CD4-positive, CD25-positive, alpha-beta regulatory T cell (primary cell): ENCODE results near the gene SENP7. TPM values are rescaled to one million over a fixed set of nuclear protein-coding genes. Genes with fewer than 3 reads are reported as not detected.
"Not testable (repeated sequence)": the region's sequence is repeated elsewhere in the genome, so short reads cannot be mapped to it uniquely, and the experiment has no call there.

Source experiments
- ATAC-seq, 2 donors: fragments of 150-1000 bp; cut with Tn5 transposase; one replicate each; pipeline ENCODE4 v1.10.0; 2021; ENCODE audit warnings: low read depth in 2 of 2, moderate number of reproducible peaks in 2 of 2, moderate library complexity in 1 of 2
- DNase-seq, 3 donors: peaks; one replicate each; pipeline versions ENCODE4 v3.0.0 to v3.0.0-alpha.2; 2012 to 2022; ENCODE audit warnings: mixed read lengths in 1 of 3
- H3K27ac ChIP-seq: one replicate; pipeline ENCODE4 v1.7.0; 2013; ENCODE audit warnings: mild to moderate bottlenecking, low read length; ENCODE audit not compliant: insufficient read depth, poor library complexity, severe bottlenecking
- H3K27me3 ChIP-seq: one replicate; pipeline ENCODE4 v1.7.0; 2013; ENCODE audit warnings: low read length; ENCODE audit not compliant: control insufficient read depth, insufficient read depth
- H3K36me3 ChIP-seq: one replicate; pipeline ENCODE4 v1.7.0; 2013; ENCODE audit warnings: mild to moderate bottlenecking, low read length, moderate library complexity; ENCODE audit not compliant: control insufficient read depth, insufficient read depth
- H3K4me1 ChIP-seq: 2 replicates; pipeline ENCODE4 v1.7.0; 2013; ENCODE audit warnings: mild to moderate bottlenecking, low read length; ENCODE audit not compliant: insufficient read depth, control insufficient read depth, poor library complexity, severe bottlenecking
- H3K4me3 ChIP-seq: one replicate; pipeline ENCODE4 v1.7.0; 2013; ENCODE audit warnings: low read depth, mild to moderate bottlenecking, low read length, moderate library complexity
- H3K9me3 ChIP-seq, 2 experiments: 1 replicate in 1 of 2; 2 replicates in 1 of 2; pipeline ENCODE4 v1.7.0; 2013; ENCODE audit warnings: low read length in 2 of 2, mild to moderate bottlenecking in 1 of 2, moderate library complexity in 1 of 2; ENCODE audit not compliant: control insufficient read depth in 2 of 2
- H3K27ac Mint-ChIP-seq, 3 donors: one replicate each; pipeline ENCODE4 v1.8.0; 2020 to 2022; ENCODE audit warnings: mild to moderate bottlenecking in 3 of 3, mixed read lengths in 3 of 3, moderate library complexity in 2 of 3
- H3K27me3 Mint-ChIP-seq: one replicate; pipeline ENCODE4 v1.8.0; 2022; ENCODE audit warnings: mild to moderate bottlenecking, mixed read lengths
- H3K36me3 Mint-ChIP-seq: one replicate; pipeline ENCODE4 v1.8.0; 2020; ENCODE audit warnings: mixed read lengths
- H3K4me1 Mint-ChIP-seq, 4 donors: one replicate each; pipeline ENCODE4 v1.8.0; 2020 to 2022; ENCODE audit warnings: mixed read lengths in 4 of 4, mild to moderate bottlenecking in 1 of 4
- H3K4me3 Mint-ChIP-seq, 4 donors: one replicate each; pipeline ENCODE4 v1.8.0; 2020 to 2022; ENCODE audit warnings: mild to moderate bottlenecking in 4 of 4, mixed read lengths in 4 of 4, moderate library complexity in 3 of 4
- H3K9me3 Mint-ChIP-seq, 7 donors: one replicate each; pipeline ENCODE4 v1.8.0; 2020 to 2022; ENCODE audit warnings: mixed read lengths in 7 of 7, mild to moderate bottlenecking in 3 of 7, moderate library complexity in 2 of 7
- polyA plus RNA-seq, 4 donors: library from polyadenylated mRNA; unstranded; fragments of 300-500 nt; fragmentation: Illumina TruSeq; gene quantifications; one replicate each; pipeline ENCODE4 v1.2.3, GENCODE V29; 2021
- total RNA-seq: library from RNA; stranded (reverse); gene quantifications from one replicate; pipeline ENCODE4 v1.2.3, GENCODE V29; 2022

The SENP7 gene
- total and polyA plus RNA-seq, 5 donors from 2014 or later: 7.8 to 49.9 (median 9.8) TPM

GRCh38 chr3:101544161-101544850 lies 31.3 kb upstream of the SENP7 start:
- H3K27ac ChIP-seq: no peak overlapping the region
- peaks cover 0 to 3% (median 0%) of the 10 kb centered on the region in 7 donors for H3K9me3 Mint-ChIP-seq
- peak overlapping the region in 3 of 4 donors; percentile 5 to 62 (median 52) for H3K4me3 Mint-ChIP-seq
- DNase-seq (peak in 1 of 3 donors; percentile 15), ATAC-seq (no peak)
- H3K4me3 ChIP-seq: no peak overlapping the region
- H3K36me3 Mint-ChIP-seq: no peaks in the 10 kb centered on the region
- no peaks in the 10 kb centered on the region for H3K27me3 ChIP-seq
- H3K4me1 Mint-ChIP-seq: peaks cover 17 to 37% (median 29%) of the 10 kb centered on the region in 4 donors
- H3K27me3 Mint-ChIP-seq: peaks cover 4% of the 10 kb centered on the region
- no peaks in the 10 kb centered on the region for H3K9me3 ChIP-seq
- H3K36me3 ChIP-seq: no peaks in the 10 kb centered on the region
- peaks cover 28% of the 10 kb centered on the region for H3K4me1 ChIP-seq
- peak overlapping the region; percentile 83 to 93 (median 90) for H3K27ac Mint-ChIP-seq

GRCh38 chr3:101542957-101543356 lies 29.9 kb upstream of the SENP7 start:
- Mint-ChIP-seq H3K27ac (peak overlapping the region; percentile 91 to 95 (median 93)), H3K9me3 (peaks cover 0 to 3% (median 1%) of the 10 kb centered on the region in 7 donors), H3K4me1 (peaks cover 11 to 31% (median 25%) of the 10 kb centered on the region in 4 donors), H3K36me3 (no peaks in the 10 kb centered on the region), H3K27me3 (peaks cover 4% of the 10 kb centered on the region), H3K4me3 (peak overlapping the region; percentile 40 to 72 (median 68))
- Histone ChIP-seq H3K9me3 (no peaks in the 10 kb centered on the region), H3K4me3 (peak overlapping the region; percentile 64), H3K36me3 (no peaks in the 10 kb centered on the region), H3K27me3 (no peaks in the 10 kb centered on the region), H3K27ac (peak overlapping the region; percentile 50), H3K4me1 (peaks cover 24% of the 10 kb centered on the region)
- ATAC-seq (peak; percentile 77), DNase-seq (peak in 2 of 3 donors; percentile 52 to 76)

- H3K4me3 ChIP-seq, H3K4me3 Mint-ChIP-seq, H3K9me3 Mint-ChIP-seq, DNase-seq, H3K9me3 ChIP-seq, H3K27ac ChIP-seq, H3K36me3 Mint-ChIP-seq, H3K27me3 Mint-ChIP-seq, H3K4me1 Mint-ChIP-seq, H3K27me3 ChIP-seq, ATAC-seq, H3K36me3 ChIP-seq, H3K4me1 ChIP-seq: not testable (repeated sequence)
- peak overlapping the region in 1 of 3 donors; percentile 76 for H3K27ac Mint-ChIP-seq
Observed at GRCh38 chr3:101536955-101537354, 23.9 kb upstream of the SENP7 start.

GRCh38 chr3:101536266-101536665 lies 23.3 kb upstream of the SENP7 start:
- ATAC-seq (no peak), DNase-seq (no peak)
- H3K4me3 Mint-ChIP-seq: no peak overlapping the region
- Histone ChIP-seq H3K27ac (no peak overlapping the region), H3K9me3 (no peaks in the 10 kb centered on the region), H3K4me3 (no peak overlapping the region), H3K4me1 (peaks cover 6% of the 10 kb centered on the region), H3K27me3 (no peaks in the 10 kb centered on the region), H3K36me3 (no peaks in the 10 kb centered on the region)
- H3K4me1 Mint-ChIP-seq: peaks cover 0 to 15% (median 11%) of the 10 kb centered on the region in 4 donors
- peaks cover 0 to 5% (median 0%) of the 10 kb centered on the region in 7 donors for H3K9me3 Mint-ChIP-seq
- no peaks in the 10 kb centered on the region for H3K27me3 Mint-ChIP-seq
- H3K27ac Mint-ChIP-seq: no peak overlapping the region
- peaks cover 4% of the 10 kb centered on the region for H3K36me3 Mint-ChIP-seq

- Histone ChIP-seq H3K4me3 (no peak overlapping the region), H3K36me3 (no peaks in the 10 kb centered on the region), H3K27me3 (no peaks in the 10 kb centered on the region), H3K27ac (no peak overlapping the region), H3K9me3 (no peaks in the 10 kb centered on the region), H3K4me1 (peaks cover 16% of the 10 kb centered on the region)
- peaks cover 4% of the 10 kb centered on the region for H3K36me3 Mint-ChIP-seq
- no peak overlapping the region for H3K27ac Mint-ChIP-seq
- H3K4me3 Mint-ChIP-seq: no peak overlapping the region
- no peak for DNase-seq
- no peaks in the 10 kb centered on the region for H3K27me3 Mint-ChIP-seq
- peaks cover 7 to 24% (median 20%) of the 10 kb centered on the region in 4 donors for H3K4me1 Mint-ChIP-seq
- H3K9me3 Mint-ChIP-seq: peaks cover 0 to 5% (median 0%) of the 10 kb centered on the region in 7 donors
- no peak for ATAC-seq
Observed at GRCh38 chr3:101535221-101535620, 22.2 kb upstream of the SENP7 start.

- DNase-seq: no peak
- H3K4me3 ChIP-seq: no peak overlapping the region
- H3K36me3 Mint-ChIP-seq: peaks cover 4% of the 10 kb centered on the region
- H3K36me3 ChIP-seq: no peaks in the 10 kb centered on the region
- no peaks in the 10 kb centered on the region for H3K27me3 Mint-ChIP-seq
- no peak overlapping the region for H3K4me3 Mint-ChIP-seq
- H3K4me1 ChIP-seq: peaks cover 25% of the 10 kb centered on the region
- H3K27ac Mint-ChIP-seq: no peak overlapping the region
- ATAC-seq: no peak
- H3K4me1 Mint-ChIP-seq: peaks cover 7 to 38% (median 30%) of the 10 kb centered on the region in 4 donors
- no peaks in the 10 kb centered on the region for H3K9me3 ChIP-seq
- no peaks in the 10 kb centered on the region for H3K27me3 ChIP-seq
- H3K9me3 Mint-ChIP-seq: peaks cover 0 to 4% (median 0%) of the 10 kb centered on the region in 7 donors
- no peak overlapping the region for H3K27ac ChIP-seq
Observed at GRCh38 chr3:101533603-101533968, 20.6 kb upstream of the SENP7 start.

GRCh38 chr3:101532783-101533602 lies 20.0 kb upstream of the SENP7 start:
- Histone ChIP-seq H3K27ac (no peak overlapping the region), H3K36me3 (no peaks in the 10 kb centered on the region), H3K4me1 (peaks cover 25% of the 10 kb centered on the region), H3K4me3 (no peak overlapping the region), H3K27me3 (no peaks in the 10 kb centered on the region), H3K9me3 (no peaks in the 10 kb centered on the region)
- H3K36me3 Mint-ChIP-seq: peaks cover 4% of the 10 kb centered on the region
- H3K27me3 Mint-ChIP-seq: no peaks in the 10 kb centered on the region
- DNase-seq (no peak), ATAC-seq (no peak)
- peaks cover 7 to 39% (median 30%) of the 10 kb centered on the region in 4 donors for H3K4me1 Mint-ChIP-seq
- peak overlapping the region in 1 of 3 donors; percentile 95 for H3K27ac Mint-ChIP-seq
- H3K9me3 Mint-ChIP-seq: peaks cover 0 to 4% (median 0%) of the 10 kb centered on the region in 7 donors
- no peak overlapping the region for H3K4me3 Mint-ChIP-seq
